ENCODE measurements around the gene FEM1B. TPM values are rescaled to one million over a fixed set of nuclear protein-coding genes. Genes with fewer than 3 reads are reported as not detected.

FEM1B gene
- total and polyA plus RNA-seq, 2 experiments from 2014 or later, result 11.9 to 62.8 TPM

GRCh38 chr15:68235022-68235421 lies 42.5 kb upstream of the FEM1B start:
- no peak overlapping the region for H2AFZ ChIP-seq
- DNase-seq (ENCODE audit: low spot score), result no peak
- H3K4me2 ChIP-seq, result no peak overlapping the region
- H3K27me3 ChIP-seq, result no peaks in the 10 kb centered on the region
- H3K9me3 ChIP-seq (ENCODE audit: low read depth), result no peaks in the 10 kb centered on the region
- TF ChIP-seq EZH2 (IDR thresholded peaks at IDR 0.05; ENCODE audit: borderline replicate concordance) (no peak), EZH2phosphoT487 (IDR thresholded peaks at IDR 0.05; ENCODE audit: low read depth, severe bottlenecking, unreplicated experiment) (no peak), CTCF (IDR thresholded peaks at IDR 0.05; ENCODE audit: poor library complexity) (no peak)
- no peaks in the 10 kb centered on the region for H3K9me2 ChIP-seq (replicated peaks; ENCODE audit: insufficient read depth)
- WGBS (ENCODE audit: low lambda C conversion rate, missing lambda C conversion rate), result 97% methylated on average over 4 of the region's 4 CpGs
- no peaks in the 10 kb centered on the region for H3K36me3 ChIP-seq (replicated peaks; ENCODE audit: insufficient read depth, low read depth)
- no peaks in the 10 kb centered on the region for H4K20me1 ChIP-seq (ENCODE audit: insufficient read depth, poor library complexity, severe bottlenecking)
- H3K4me3 ChIP-seq, result no peak overlapping the region
- no peaks in the 10 kb centered on the region for H3K79me2 ChIP-seq
- no peak overlapping the region for H3K27ac ChIP-seq
- H3K4me1 ChIP-seq (ENCODE audit: insufficient read depth), result peaks cover 35% of the 10 kb centered on the region

GRCh38 chr15:68239025-68239424 lies 38.5 kb upstream of the FEM1B start:
- Histone ChIP-seq H3K9me2 (replicated peaks; ENCODE audit: insufficient read depth) (no peaks in the 10 kb centered on the region), H3K4me3 (no peak overlapping the region), H3K4me2 (no peak overlapping the region), H3K4me1 (ENCODE audit: insufficient read depth) (peaks cover 3% of the 10 kb centered on the region), H3K36me3 (replicated peaks; ENCODE audit: insufficient read depth, low read depth) (no peaks in the 10 kb centered on the region), H2AFZ (no peak overlapping the region), H3K79me2 (no peaks in the 10 kb centered on the region), H3K27ac (no peak overlapping the region), H4K20me1 (ENCODE audit: insufficient read depth, poor library complexity, severe bottlenecking) (no peaks in the 10 kb centered on the region), H3K27me3 (no peaks in the 10 kb centered on the region), H3K9me3 (ENCODE audit: low read depth) (no peaks in the 10 kb centered on the region)
- TF ChIP-seq EZH2phosphoT487 (IDR thresholded peaks at IDR 0.05; ENCODE audit: low read depth, severe bottlenecking, unreplicated experiment), result no peak
- TF ChIP-seq EZH2 (IDR thresholded peaks at IDR 0.05; ENCODE audit: borderline replicate concordance), result no peak
- TF ChIP-seq CTCF (IDR thresholded peaks at IDR 0.05; ENCODE audit: poor library complexity), result no peak
- DNase-seq (ENCODE audit: low spot score), result no peak

- H3K9me2 ChIP-seq (replicated peaks; ENCODE audit: insufficient read depth), result no peaks in the 10 kb centered on the region
- WGBS (ENCODE audit: low lambda C conversion rate, missing lambda C conversion rate), result 76% methylated on average over 5 of the region's 5 CpGs
These were observed 36.2 kb upstream of the FEM1B start for GRCh38 chr15:68241088-68241935.

More at GRCh38 chr15:68241088-68241935, 36.2 kb upstream of the FEM1B start:
- Histone ChIP-seq H3K9me3 (ENCODE audit: low read depth) (peaks cover 3% of the 10 kb centered on the region), H4K20me1 (ENCODE audit: insufficient read depth, poor library complexity, severe bottlenecking) (no peaks in the 10 kb centered on the region), H3K4me2 (no peak overlapping the region), H3K36me3 (replicated peaks; ENCODE audit: insufficient read depth, low read depth) (no peaks in the 10 kb centered on the region), H3K27me3 (no peaks in the 10 kb centered on the region), H3K4me3 (no peak overlapping the region), H3K27ac (no peak overlapping the region), H3K4me1 (ENCODE audit: insufficient read depth) (no peaks in the 10 kb centered on the region), H3K79me2 (no peaks in the 10 kb centered on the region), H2AFZ (no peak overlapping the region)
- DNase-seq (ENCODE audit: low spot score), result no peak
- TF ChIP-seq EZH2phosphoT487 (IDR thresholded peaks at IDR 0.05; ENCODE audit: low read depth, severe bottlenecking, unreplicated experiment) (no peak), CTCF (IDR thresholded peaks at IDR 0.05; ENCODE audit: poor library complexity) (no peak), EZH2 (IDR thresholded peaks at IDR 0.05; ENCODE audit: borderline replicate concordance) (no peak)
